ENCODE results near the gene ECT2L.

GRCh38 chr6:138787138-138787537 is 8.7 kb upstream of the ECT2L start:
- TF ChIP-seq, protein P1, sequence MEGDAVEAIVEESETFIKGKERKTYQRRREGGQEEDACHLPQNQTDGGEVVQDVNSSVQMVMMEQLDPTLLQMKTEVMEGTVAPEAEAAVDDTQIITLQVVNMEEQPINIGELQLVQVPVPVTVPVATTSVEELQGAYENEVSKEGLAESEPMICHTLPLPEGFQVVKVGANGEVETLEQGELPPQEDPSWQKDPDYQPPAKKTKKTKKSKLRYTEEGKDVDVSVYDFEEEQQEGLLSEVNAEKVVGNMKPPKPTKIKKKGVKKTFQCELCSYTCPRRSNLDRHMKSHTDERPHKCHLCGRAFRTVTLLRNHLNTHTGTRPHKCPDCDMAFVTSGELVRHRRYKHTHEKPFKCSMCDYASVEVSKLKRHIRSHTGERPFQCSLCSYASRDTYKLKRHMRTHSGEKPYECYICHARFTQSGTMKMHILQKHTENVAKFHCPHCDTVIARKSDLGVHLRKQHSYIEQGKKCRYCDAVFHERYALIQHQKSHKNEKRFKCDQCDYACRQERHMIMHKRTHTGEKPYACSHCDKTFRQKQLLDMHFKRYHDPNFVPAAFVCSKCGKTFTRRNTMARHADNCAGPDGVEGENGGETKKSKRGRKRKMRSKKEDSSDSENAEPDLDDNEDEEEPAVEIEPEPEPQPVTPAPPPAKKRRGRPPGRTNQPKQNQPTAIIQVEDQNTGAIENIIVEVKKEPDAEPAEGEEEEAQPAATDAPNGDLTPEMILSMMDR (conservative IDR thresholded peaks at IDR 0.05) = no peak
- no peak for TF ChIP-seq EZH2 (IDR thresholded peaks at IDR 0.05; ENCODE audit: low read depth)

All from PC-9 (cell line).